DND-41 (cell line): ENCODE results near the gene RNU6-8.

Experiments
- ATAC-seq: fragments of 200-7000 bp; cut with Tn5 transposase; 3 replicates; pipeline ENCODE4 v1.9.1; 2021; ENCODE audit warnings: low read depth; ENCODE audit not compliant: insufficient read depth
- DNase-seq: peaks from one replicate; pipeline ENCODE4 v3.0.0-alpha.2; 2020
- H2AFZ ChIP-seq: 2 replicates; pipeline ENCODE4 v1.6.0; 2012; ENCODE audit warnings: low read depth, low read length
- H3K27ac ChIP-seq: 2 replicates; pipeline ENCODE4 v1.5.1; 2012; ENCODE audit warnings: low read length, inconsistent platforms
- H3K27me3 ChIP-seq: fragments of 200-600 bp; sonication (generic); 2 replicates; pipeline ENCODE4 v1.6.0; 2012; ENCODE audit warnings: low read length, mild to moderate bottlenecking, inconsistent platforms; ENCODE audit not compliant: insufficient read depth, poor library complexity
- H3K36me3 ChIP-seq: 2 replicates; pipeline ENCODE4 v1.5.1; 2012; ENCODE audit warnings: low read length, inconsistent platforms; ENCODE audit not compliant: insufficient read depth
- H3K4me1 ChIP-seq: 2 replicates; pipeline ENCODE4 v1.5.1; 2012; ENCODE audit warnings: mild to moderate bottlenecking, low read length; ENCODE audit not compliant: insufficient read depth
- H3K4me2 ChIP-seq: 2 replicates; pipeline ENCODE4 v1.6.0; 2012; ENCODE audit warnings: mild to moderate bottlenecking, moderate library complexity, low read length, inconsistent platforms; ENCODE audit not compliant: insufficient read depth
- H3K4me3 ChIP-seq, 2 experiments: fragments of 200-600 bp in 1 of 2; shearing (Covaris generic) in 1 of 2; 2 replicates each; pipeline ENCODE4 v1.5.1; 2012 to 2016; ENCODE audit warnings: inconsistent platforms in 2 of 2, low read length in 2 of 2, mild to moderate bottlenecking in 2 of 2, low read depth in 1 of 2, moderate library complexity in 1 of 2
- H3K79me2 ChIP-seq: 2 replicates; pipeline ENCODE4 v1.6.0; 2012; ENCODE audit warnings: low read length, inconsistent platforms; ENCODE audit not compliant: insufficient read depth
- H3K9ac ChIP-seq: 2 replicates; pipeline ENCODE4 v1.6.0; 2012; ENCODE audit warnings: low read depth, mild to moderate bottlenecking, inconsistent platforms, low read length, moderate library complexity
- H3K9me3 ChIP-seq: 2 replicates; pipeline ENCODE4 v1.5.1; 2012; ENCODE audit warnings: low read length, moderate library complexity, mild to moderate bottlenecking, inconsistent platforms; ENCODE audit not compliant: insufficient read depth, severe bottlenecking
- H4K20me1 ChIP-seq: 2 replicates; pipeline ENCODE4 v1.6.0; 2012; ENCODE audit warnings: low read length; ENCODE audit not compliant: insufficient read depth
- EZH2 ChIP-seq: IDR thresholded peaks from 3 replicates; pipeline ENCODE4 v1.6.1; 2012; ENCODE audit warnings: borderline replicate concordance, low read depth, mild to moderate bottlenecking, moderate library complexity, low read length, inconsistent platforms; ENCODE audit not compliant: severe bottlenecking
- TF ChIP-seq, protein P1 (sequence below): IDR thresholded peaks from 2 replicates; pipeline ENCODE4 v1.5.1; 2012; ENCODE audit warnings: borderline replicate concordance, low read length, moderate library complexity, mild to moderate bottlenecking; ENCODE audit not compliant: poor library complexity, severe bottlenecking; ENCODE audit errors: extremely low read depth

Gene RNU6-8

DNA sequence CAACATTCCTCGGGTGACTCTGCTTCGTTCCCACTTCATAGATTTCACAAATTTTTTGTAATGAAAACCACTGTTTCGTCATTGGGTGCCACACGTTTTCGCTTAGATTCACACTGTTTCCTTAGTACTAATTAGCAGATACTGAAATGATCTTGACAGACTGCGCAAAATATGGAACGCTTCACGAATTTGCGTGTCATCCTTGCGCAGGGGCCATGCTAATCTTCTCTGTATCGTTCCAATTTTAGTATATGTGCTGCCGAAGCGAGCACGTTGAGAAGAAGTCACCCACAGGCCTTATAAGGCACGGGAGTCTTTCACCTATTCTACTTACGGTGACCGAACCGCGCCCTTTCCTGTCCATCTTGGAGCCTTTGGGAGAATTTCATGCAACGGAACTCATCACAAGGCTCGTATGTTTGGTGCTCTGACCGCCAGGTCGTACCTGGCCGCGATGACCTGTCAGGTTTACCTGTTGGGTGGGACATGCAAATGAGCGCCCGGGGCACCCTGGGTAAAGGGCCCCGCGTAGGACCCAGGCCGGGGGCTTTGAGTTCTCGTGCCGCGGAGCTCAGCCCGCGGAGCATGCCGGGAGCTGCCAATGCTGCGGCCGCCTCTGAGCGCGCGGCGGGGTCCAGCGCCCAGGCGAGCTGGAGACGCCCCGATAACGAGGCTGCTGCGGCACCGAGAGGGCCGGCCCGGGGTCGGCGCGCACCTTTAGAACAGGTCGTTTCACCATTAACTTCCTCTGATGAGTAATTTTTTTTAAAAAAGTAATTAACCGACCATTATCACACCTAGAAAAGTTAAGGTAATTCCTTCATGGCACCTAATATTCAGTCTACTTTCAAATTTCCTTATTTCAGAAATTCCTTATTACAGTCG lies at the start of gene RNU6-8:
TSS of gene RNU6-8 (minus strand) at position 272 of the 885 bp plus-strand sequence.
- Histone ChIP-seq H3K4me2 (peak within 1 kb of the TSS; percentile 86), H4K20me1 (no peaks in the 10 kb centered on the region), H3K9me3 (no peaks in the 10 kb centered on the region), H3K4me3 (peak within 1 kb of the TSS; percentile 18 to 63; a peak in 3 of 4 replicates), H3K4me1 (peaks cover 37% of the 10 kb centered on the region), H3K27ac (peak within 1 kb of the TSS; percentile 61; the same call in 1 of the 2 replicates), H2AFZ (peak within 1 kb of the TSS; percentile 50), H3K36me3 (no peaks in the 10 kb centered on the region), H3K79me2 (no peaks in the 10 kb centered on the region), H3K27me3 (peaks cover 45% of the 10 kb centered on the region), H3K9ac (peak within 1 kb of the TSS; percentile 49)
- TF ChIP-seq, protein P1, sequence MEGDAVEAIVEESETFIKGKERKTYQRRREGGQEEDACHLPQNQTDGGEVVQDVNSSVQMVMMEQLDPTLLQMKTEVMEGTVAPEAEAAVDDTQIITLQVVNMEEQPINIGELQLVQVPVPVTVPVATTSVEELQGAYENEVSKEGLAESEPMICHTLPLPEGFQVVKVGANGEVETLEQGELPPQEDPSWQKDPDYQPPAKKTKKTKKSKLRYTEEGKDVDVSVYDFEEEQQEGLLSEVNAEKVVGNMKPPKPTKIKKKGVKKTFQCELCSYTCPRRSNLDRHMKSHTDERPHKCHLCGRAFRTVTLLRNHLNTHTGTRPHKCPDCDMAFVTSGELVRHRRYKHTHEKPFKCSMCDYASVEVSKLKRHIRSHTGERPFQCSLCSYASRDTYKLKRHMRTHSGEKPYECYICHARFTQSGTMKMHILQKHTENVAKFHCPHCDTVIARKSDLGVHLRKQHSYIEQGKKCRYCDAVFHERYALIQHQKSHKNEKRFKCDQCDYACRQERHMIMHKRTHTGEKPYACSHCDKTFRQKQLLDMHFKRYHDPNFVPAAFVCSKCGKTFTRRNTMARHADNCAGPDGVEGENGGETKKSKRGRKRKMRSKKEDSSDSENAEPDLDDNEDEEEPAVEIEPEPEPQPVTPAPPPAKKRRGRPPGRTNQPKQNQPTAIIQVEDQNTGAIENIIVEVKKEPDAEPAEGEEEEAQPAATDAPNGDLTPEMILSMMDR, result no peak
- peak; percentile 31 for TF ChIP-seq EZH2
- peak; percentile 82 for DNase-seq
- peak; percentile 87 for ATAC-seq

DNA sequence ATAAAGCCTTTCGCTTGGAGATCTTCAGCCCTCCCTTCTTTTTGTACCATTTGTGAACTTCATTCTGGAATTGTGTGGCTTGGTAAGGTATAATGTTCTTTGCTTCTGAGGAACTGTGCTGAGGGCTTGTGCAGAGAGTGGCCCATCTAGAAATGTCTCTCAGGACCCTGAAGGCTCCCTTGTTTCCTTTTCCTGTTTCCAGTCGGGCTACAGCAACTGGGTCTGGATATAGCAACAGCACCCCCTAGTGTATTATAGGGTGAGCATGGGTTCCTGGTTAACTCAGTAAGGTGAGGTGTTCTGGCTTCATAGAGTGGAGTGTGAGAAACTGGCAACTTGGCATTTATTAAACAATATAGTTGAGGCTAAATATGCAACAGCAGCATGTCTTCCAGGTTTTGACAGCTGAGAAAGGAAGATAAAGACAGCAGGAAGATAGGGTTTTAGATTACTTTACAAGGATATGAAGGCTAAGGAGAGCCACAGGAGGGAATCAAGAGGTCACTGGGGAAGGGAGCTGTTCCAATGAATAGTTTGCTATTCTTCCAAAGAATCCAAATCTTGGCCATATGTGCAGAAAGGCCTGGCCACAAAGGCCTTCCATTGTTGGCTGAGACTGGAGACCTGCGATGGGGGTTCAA lies 49.1 kb upstream of the RNU6-8 start:
- Histone ChIP-seq H3K4me1 (peaks cover 9% of the 10 kb centered on the region), H4K20me1 (no peaks in the 10 kb centered on the region), H2AFZ (peak overlapping the region; percentile 77), H3K4me2 (peak overlapping the region; percentile 14; the same call in 1 of the 2 replicates), H3K4me3 (no peak overlapping the region), H3K27ac (no peak overlapping the region), H3K79me2 (no peaks in the 10 kb centered on the region), H3K9me3 (no peaks in the 10 kb centered on the region), H3K36me3 (no peaks in the 10 kb centered on the region), H3K9ac (no peak overlapping the region), H3K27me3 (no peaks in the 10 kb centered on the region)
- ATAC-seq, result peak; percentile 94
- DNase-seq, result peak; percentile 72
- TF ChIP-seq, protein P1, result peak; percentile 94
- no peak for TF ChIP-seq EZH2

DNA sequence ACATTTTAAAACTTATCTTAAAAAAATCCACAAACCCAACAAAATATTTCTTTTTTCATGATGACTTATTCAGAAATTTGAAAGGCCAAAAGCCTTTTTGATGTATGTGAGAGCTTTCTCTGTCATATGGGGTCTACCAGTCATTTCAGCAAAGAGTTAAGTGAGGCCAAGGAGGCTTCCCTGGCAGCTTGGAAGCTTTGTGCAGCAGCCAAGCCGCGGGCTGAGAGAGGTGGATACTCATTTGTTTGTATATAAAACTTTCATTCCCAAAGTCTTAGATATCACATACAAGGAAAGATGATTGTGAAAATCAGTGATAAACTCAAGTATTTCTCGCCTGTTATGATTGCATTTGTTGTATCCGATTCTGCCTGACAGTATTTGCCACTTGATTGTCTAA lies 48.5 kb upstream of the RNU6-8 start:
- DNase-seq, result no peak
- Histone ChIP-seq H4K20me1 (no peaks in the 10 kb centered on the region), H3K4me3 (no peak overlapping the region), H3K79me2 (no peaks in the 10 kb centered on the region), H3K4me2 (no peak overlapping the region), H3K9me3 (no peaks in the 10 kb centered on the region), H3K27ac (no peak overlapping the region), H3K36me3 (no peaks in the 10 kb centered on the region), H3K27me3 (no peaks in the 10 kb centered on the region), H3K9ac (no peak overlapping the region), H2AFZ (peak overlapping the region; percentile 77), H3K4me1 (peaks cover 9% of the 10 kb centered on the region)
- TF ChIP-seq, protein P1, result no peak
- no peak for TF ChIP-seq EZH2
- no peak for ATAC-seq
